VCaP (cell line): ENCODE measurements around the gene COX7A2.

ENCODE experiments used
- H3K27ac ChIP-seq: fragments of 450-650 bp; 2 replicates; pipeline ENCODE4 v1.5.1; 2017
- CTCF ChIP-seq: fragments of 450-650 bp; conservative IDR thresholded peaks from 2 replicates; pipeline ENCODE4 v1.5.1; 2017; ENCODE audit warnings: mild to moderate bottlenecking, moderate library complexity

The COX7A2 gene

GRCh38 chr6:75243333-75244062 is at the start of gene COX7A2:
Gene COX7A2, minus strand, starts transcription at chr6:75243801. Its CDS starts 67 bp downstream, at chr6:75243734.
- H3K27ac ChIP-seq, result peak within 1 kb of the TSS; percentile 89
- TF ChIP-seq CTCF, result no peak

GRCh38 chr6:75292555-75292954 is 49.0 kb upstream of the COX7A2 start:
- no peak for TF ChIP-seq CTCF

GRCh38 chr6:75291744-75292143 is 48.1 kb upstream of the COX7A2 start:
- no peak overlapping the region for H3K27ac ChIP-seq
- no peak for TF ChIP-seq CTCF

More at GRCh38 chr6:75292555-75292954, 49.0 kb upstream of the COX7A2 start:
- H3K27ac ChIP-seq, result no peak overlapping the region

- no peak for TF ChIP-seq CTCF
- no peak overlapping the region for H3K27ac ChIP-seq
These were observed 47.7 kb upstream of the COX7A2 start for GRCh38 chr6:75291331-75291730.

GRCh38 chr6:75290136-75290945 is 46.7 kb upstream of the COX7A2 start:
- TF ChIP-seq CTCF, result no peak
- H3K27ac ChIP-seq, result no peak overlapping the region

GRCh38 chr6:75288023-75288422 is 44.4 kb upstream of the COX7A2 start:
- TF ChIP-seq CTCF, result no peak
- H3K27ac ChIP-seq, result no peak overlapping the region

GRCh38 chr6:75287424-75287823 is 43.8 kb upstream of the COX7A2 start:
- H3K27ac ChIP-seq, result no peak overlapping the region
- TF ChIP-seq CTCF, result no peak
